Measurements from ENCODE around the gene SFRP4.

Gene SFRP4

DNA sequence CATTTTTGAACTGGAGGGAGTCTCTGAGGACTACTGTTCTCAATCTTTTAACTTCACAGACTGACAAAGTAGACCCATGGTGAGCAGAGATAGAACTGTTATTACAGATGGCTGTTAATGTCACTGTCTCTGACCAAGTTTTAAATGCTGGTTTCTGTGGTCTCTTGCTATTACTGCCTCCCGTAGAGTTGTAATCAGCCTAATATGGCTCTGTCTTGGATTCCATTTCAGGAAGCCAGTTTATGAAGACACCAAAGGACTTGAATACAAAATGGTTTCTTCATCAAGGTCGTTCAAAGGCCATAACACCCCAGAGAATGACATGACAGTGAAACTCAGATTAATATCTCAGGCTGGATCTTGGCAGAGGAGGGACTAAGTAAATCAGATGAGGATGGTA, 3.9 kb downstream of the SFRP4 start:
- Histone ChIP-seq H3K4ac (ENCODE audit: low read length) (no peak overlapping the region), H3K9ac (ENCODE audit: low read depth, low read length, poor library complexity) (no peak overlapping the region), H2AK5ac (ENCODE audit: low read depth, low read length) (no peak overlapping the region), H4K8ac (ENCODE audit: low read depth, low read length) (no peak overlapping the region), H4K91ac (ENCODE audit: low read depth, low read length, poor library complexity) (no peak overlapping the region), H3K4me3 (ENCODE audit: low read length in 2 of 2) (no peak overlapping the region), H3K27me3 (ENCODE audit: control insufficient read depth in 3 of 3, insufficient read depth in 3 of 3, low read depth in 1 of 3, low read length in 3 of 3) (peaks cover 6 to 64% (median 20%) of the 10 kb centered on the region in 3 experiments), H3K14ac (ENCODE audit: low read length) (no peak overlapping the region), H3K4me2 (ENCODE audit: insufficient read depth, low read length, poor library complexity, severe bottlenecking) (no peak overlapping the region), H3K79me1 (ENCODE audit: low read depth, low read length) (no peaks in the 10 kb centered on the region), H2BK120ac (ENCODE audit: low read depth, low read length) (no peak overlapping the region), H3K4me1 (ENCODE audit: control insufficient read depth in 2 of 2, insufficient read depth in 1 of 2, low read depth in 1 of 2, low read length in 2 of 2) (peaks cover 0 to 7% of the 10 kb centered on the region in 2 donors), H3K9me3 (replicated peaks in 1 of 2; ENCODE audit: control insufficient read depth in 2 of 2, insufficient read depth in 1 of 2, low read depth in 1 of 2, low read length in 2 of 2) (peaks cover 0 to 4% of the 10 kb centered on the region in 2 donors), H2BK5ac (ENCODE audit: low read length) (no peak overlapping the region), H2BK12ac (ENCODE audit: low read length) (no peak overlapping the region), H3K27ac (replicated peaks; ENCODE audit: low read length) (no peak overlapping the region), H3K23ac (ENCODE audit: low read depth, low read length, poor library complexity) (no peak overlapping the region), H3K36me3 (replicated peaks in 1 of 2; ENCODE audit: control insufficient read depth in 2 of 2, insufficient read depth in 2 of 2, low read length in 2 of 2) (no peaks in the 10 kb centered on the region), H2BK15ac (ENCODE audit: low read length) (no peak overlapping the region), H2AFZ (ENCODE audit: low read length) (no peak overlapping the region), H3K18ac (ENCODE audit: low read length) (no peak overlapping the region)
- WGBS, 2 donors (ENCODE audit: extremely low coverage in 2 of 2, insufficient read length in 2 of 2, insufficient replicate concordance in 1 of 2) = no CpG with 5 or more reads among the region's 2 CpGs
- DNase-seq (ENCODE audit: low spot score) = no peak

DNA sequence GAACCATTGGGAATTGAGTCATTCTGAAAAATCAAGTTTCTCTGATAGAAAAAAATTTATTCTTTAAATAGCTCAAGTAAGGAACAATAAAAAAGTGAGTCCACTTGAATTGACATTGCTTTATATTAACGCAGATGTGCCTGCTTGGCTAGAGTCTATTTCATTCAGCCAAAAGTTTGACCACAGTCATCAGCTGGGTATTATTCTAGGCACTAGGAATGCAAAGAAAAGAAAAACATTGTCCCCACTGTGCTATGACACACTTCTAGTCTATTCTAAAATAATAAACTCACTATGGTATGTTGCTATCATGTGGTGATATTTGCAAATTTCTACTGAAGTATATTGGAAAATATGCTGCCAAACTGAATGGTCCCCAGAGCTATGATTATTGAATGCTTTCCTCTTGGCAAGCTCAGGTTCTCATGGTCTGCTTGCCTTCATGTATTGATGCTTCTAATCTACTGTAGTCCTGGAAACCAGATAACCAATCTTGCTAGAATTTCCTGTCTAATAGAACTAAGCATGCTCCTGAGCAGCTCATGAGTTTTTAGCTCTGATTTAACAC, 8.3 kb downstream of the SFRP4 start:
- WGBS, 2 donors (ENCODE audit: extremely low coverage in 2 of 2, insufficient read length in 2 of 2, insufficient replicate concordance in 1 of 2) = no CpG with 5 or more reads among the region's 1 CpG
- Histone ChIP-seq H3K9me3 (replicated peaks in 1 of 2; ENCODE audit: control insufficient read depth in 2 of 2, insufficient read depth in 1 of 2, low read depth in 1 of 2, low read length in 2 of 2) (no peaks in the 10 kb centered on the region), H2BK120ac (ENCODE audit: low read depth, low read length) (no peak overlapping the region), H2AFZ (ENCODE audit: low read length) (no peak overlapping the region), H3K36me3 (replicated peaks in 1 of 2; ENCODE audit: control insufficient read depth in 2 of 2, insufficient read depth in 2 of 2, low read length in 2 of 2) (no peaks in the 10 kb centered on the region), H3K4me3 (ENCODE audit: low read length in 2 of 2) (no peak overlapping the region), H3K18ac (ENCODE audit: low read length) (no peak overlapping the region), H3K4me1 (ENCODE audit: control insufficient read depth in 2 of 2, insufficient read depth in 1 of 2, low read depth in 1 of 2, low read length in 2 of 2) (no peaks in the 10 kb centered on the region), H3K79me1 (ENCODE audit: low read depth, low read length) (no peaks in the 10 kb centered on the region), H3K23ac (ENCODE audit: low read depth, low read length, poor library complexity) (no peak overlapping the region), H2BK12ac (ENCODE audit: low read length) (no peak overlapping the region), H2BK5ac (ENCODE audit: low read length) (no peak overlapping the region), H3K9ac (ENCODE audit: low read depth, low read length, poor library complexity) (no peak overlapping the region), H4K91ac (ENCODE audit: low read depth, low read length, poor library complexity) (no peak overlapping the region), H3K27ac (replicated peaks; ENCODE audit: low read length) (no peak overlapping the region), H4K8ac (ENCODE audit: low read depth, low read length) (no peak overlapping the region), H2BK15ac (ENCODE audit: low read length) (no peak overlapping the region), H3K4me2 (ENCODE audit: insufficient read depth, low read length, poor library complexity, severe bottlenecking) (no peak overlapping the region), H2AK5ac (ENCODE audit: low read depth, low read length) (no peak overlapping the region), H3K4ac (ENCODE audit: low read length) (no peak overlapping the region), H3K14ac (ENCODE audit: low read length) (no peak overlapping the region), H3K27me3 (ENCODE audit: control insufficient read depth in 3 of 3, insufficient read depth in 3 of 3, low read depth in 1 of 3, low read length in 3 of 3) (peaks cover 0 to 28% (median 0%) of the 10 kb centered on the region in 3 experiments)
- DNase-seq (ENCODE audit: low spot score) = no peak

DNA sequence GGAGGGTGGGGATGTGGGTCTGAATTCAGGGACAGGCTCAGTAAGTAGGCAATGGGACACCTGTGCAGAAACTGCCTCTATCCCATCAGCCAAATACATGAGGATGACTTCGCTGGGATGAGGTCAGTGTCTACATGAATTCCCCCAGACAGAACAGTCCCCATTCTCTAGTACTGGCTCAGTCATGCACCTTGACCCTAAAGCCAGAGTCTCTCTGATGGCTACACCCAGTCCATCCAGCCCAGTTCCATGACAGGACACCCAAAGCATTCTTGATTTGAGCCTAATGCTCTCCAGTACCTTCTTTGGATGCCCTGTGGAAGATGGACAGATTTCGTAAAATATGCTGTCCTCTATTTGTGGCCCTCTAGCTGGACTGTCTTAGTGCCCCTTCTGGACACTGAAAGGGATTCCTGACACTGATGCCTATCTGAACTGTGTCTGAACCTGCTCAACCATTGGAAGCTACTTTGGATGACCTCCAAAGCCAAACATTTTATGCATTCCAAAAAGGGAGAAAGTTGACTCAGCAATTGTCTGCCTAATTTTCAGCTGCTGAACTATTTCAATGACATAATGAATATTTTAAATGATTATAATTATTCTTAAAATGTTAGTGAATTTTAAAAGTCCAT, 14.6 kb downstream of the SFRP4 start:
- no CpG with 5 or more reads among the region's 2 CpGs for WGBS, 2 donors (ENCODE audit: extremely low coverage in 2 of 2, insufficient read length in 2 of 2, insufficient replicate concordance in 1 of 2)
- Histone ChIP-seq H3K4me1 (ENCODE audit: control insufficient read depth in 2 of 2, insufficient read depth in 1 of 2, low read depth in 1 of 2, low read length in 2 of 2) (no peaks in the 10 kb centered on the region), H3K9ac (ENCODE audit: low read depth, low read length, poor library complexity) (no peak overlapping the region), H2BK5ac (ENCODE audit: low read length) (no peak overlapping the region), H3K27ac (replicated peaks; ENCODE audit: low read length) (no peak overlapping the region), H3K18ac (ENCODE audit: low read length) (no peak overlapping the region), H2BK120ac (ENCODE audit: low read depth, low read length) (no peak overlapping the region), H3K27me3 (ENCODE audit: control insufficient read depth in 3 of 3, insufficient read depth in 3 of 3, low read depth in 1 of 3, low read length in 3 of 3) (peaks cover 0 to 8% (median 0%) of the 10 kb centered on the region in 3 experiments), H4K91ac (ENCODE audit: low read depth, low read length, poor library complexity) (no peak overlapping the region), H3K23ac (ENCODE audit: low read depth, low read length, poor library complexity) (no peak overlapping the region), H3K14ac (ENCODE audit: low read length) (no peak overlapping the region), H3K4me3 (ENCODE audit: low read length in 2 of 2) (no peak overlapping the region), H4K8ac (ENCODE audit: low read depth, low read length) (no peak overlapping the region), H3K36me3 (replicated peaks in 1 of 2; ENCODE audit: control insufficient read depth in 2 of 2, insufficient read depth in 2 of 2, low read length in 2 of 2) (no peaks in the 10 kb centered on the region), H3K4me2 (ENCODE audit: insufficient read depth, low read length, poor library complexity, severe bottlenecking) (no peak overlapping the region), H3K4ac (ENCODE audit: low read length) (no peak overlapping the region), H3K9me3 (replicated peaks in 1 of 2; ENCODE audit: control insufficient read depth in 2 of 2, insufficient read depth in 1 of 2, low read depth in 1 of 2, low read length in 2 of 2) (no peaks in the 10 kb centered on the region), H2BK12ac (ENCODE audit: low read length) (no peak overlapping the region), H2AK5ac (ENCODE audit: low read depth, low read length) (no peak overlapping the region), H2BK15ac (ENCODE audit: low read length) (no peak overlapping the region), H2AFZ (ENCODE audit: low read length) (no peak overlapping the region), H3K79me1 (ENCODE audit: low read depth, low read length) (no peaks in the 10 kb centered on the region)
- no peak for DNase-seq (ENCODE audit: low spot score)

DNA sequence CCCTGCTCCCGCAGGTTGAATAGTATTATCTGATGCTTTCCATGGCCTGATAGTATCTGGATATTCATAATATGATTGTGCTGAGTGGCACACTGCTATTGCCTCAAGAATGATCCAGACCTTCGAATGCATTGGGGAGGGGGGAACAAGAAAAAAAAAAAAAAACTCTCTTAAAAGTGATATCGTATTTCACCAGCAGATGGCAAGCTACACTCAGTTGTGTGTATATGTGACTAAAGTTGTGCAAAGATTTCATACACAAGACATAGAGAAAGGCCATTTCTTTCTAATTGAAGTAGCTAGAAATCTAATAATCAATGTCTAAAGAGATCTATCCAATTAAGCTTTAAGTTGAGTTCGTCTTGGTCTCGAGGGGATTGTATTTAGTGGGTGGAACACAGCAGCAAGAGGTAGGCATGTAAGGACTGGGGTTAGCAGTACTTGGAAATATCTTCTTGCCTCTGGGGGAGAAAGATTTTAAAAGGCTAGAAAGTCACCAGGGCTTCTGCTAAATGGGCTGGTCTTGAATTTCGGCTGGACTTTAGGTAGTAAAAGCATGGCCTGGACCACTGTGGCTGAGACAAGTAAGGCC, 15.3 kb downstream of the SFRP4 start:
- H4K8ac ChIP-seq (ENCODE audit: low read depth, low read length) = no peak overlapping the region
- H2BK5ac ChIP-seq (ENCODE audit: low read length) = no peak overlapping the region
- H3K9ac ChIP-seq (ENCODE audit: low read depth, low read length, poor library complexity) = no peak overlapping the region
- H3K4me3 ChIP-seq (ENCODE audit: low read length in 2 of 2) = no peak overlapping the region
- no peak overlapping the region for H3K23ac ChIP-seq (ENCODE audit: low read depth, low read length, poor library complexity)
- H3K4ac ChIP-seq (ENCODE audit: low read length) = no peak overlapping the region
- H3K9me3 ChIP-seq (replicated peaks in 1 of 2; ENCODE audit: control insufficient read depth in 2 of 2, insufficient read depth in 1 of 2, low read depth in 1 of 2, low read length in 2 of 2) = no peaks in the 10 kb centered on the region
- H3K4me2 ChIP-seq (ENCODE audit: insufficient read depth, low read length, poor library complexity, severe bottlenecking) = no peak overlapping the region
- no peak overlapping the region for H4K91ac ChIP-seq (ENCODE audit: low read depth, low read length, poor library complexity)
- no peak overlapping the region for H2BK15ac ChIP-seq (ENCODE audit: low read length)
- H3K27me3 ChIP-seq (ENCODE audit: control insufficient read depth in 3 of 3, insufficient read depth in 3 of 3, low read depth in 1 of 3, low read length in 3 of 3) = peaks cover 0 to 5% (median 0%) of the 10 kb centered on the region in 3 experiments
- H2BK120ac ChIP-seq (ENCODE audit: low read depth, low read length) = no peak overlapping the region
- no peaks in the 10 kb centered on the region for H3K4me1 ChIP-seq (ENCODE audit: control insufficient read depth in 2 of 2, insufficient read depth in 1 of 2, low read depth in 1 of 2, low read length in 2 of 2)
- H3K18ac ChIP-seq (ENCODE audit: low read length) = no peak overlapping the region
- H2AK5ac ChIP-seq (ENCODE audit: low read depth, low read length) = no peak overlapping the region
- H3K36me3 ChIP-seq (replicated peaks in 1 of 2; ENCODE audit: control insufficient read depth in 2 of 2, insufficient read depth in 2 of 2, low read length in 2 of 2) = no peaks in the 10 kb centered on the region
- H3K79me1 ChIP-seq (ENCODE audit: low read depth, low read length) = no peaks in the 10 kb centered on the region
- no CpG with 5 or more reads among the region's 6 CpGs for WGBS, 2 donors (ENCODE audit: extremely low coverage in 2 of 2, insufficient read length in 2 of 2, insufficient replicate concordance in 1 of 2)
- no peak overlapping the region for H2BK12ac ChIP-seq (ENCODE audit: low read length)
- H2AFZ ChIP-seq (ENCODE audit: low read length) = peak overlapping the region; percentile 18
- no peak overlapping the region for H3K27ac ChIP-seq (replicated peaks; ENCODE audit: low read length)
- peak; percentile 23 for DNase-seq (ENCODE audit: low spot score)
- H3K14ac ChIP-seq (ENCODE audit: low read length) = no peak overlapping the region
